ENCODE results near the gene GP5. TPM values are rescaled to one million over a fixed set of nuclear protein-coding genes. Genes with fewer than 3 reads are reported as not detected.

Gene GP5
- total RNA-seq, 4 donors from 2014 or later, result not detected

- Histone ChIP-seq H3K4me3 (peak overlapping the region in 2 of 4 donors; percentile 31 to 35), H3K27me3 (no peaks in the 10 kb centered on the region), H3K9me3 (no peaks in the 10 kb centered on the region), H3K27ac (no peak overlapping the region), H3K36me3 (no peaks in the 10 kb centered on the region), H3K4me1 (peaks cover 0 to 37% (median 9%) of the 10 kb centered on the region in 4 donors)
- peak in 2 of 3 donors; percentile 45 to 46 for DNase-seq
- no peak for TF ChIP-seq CTCF (IDR thresholded peaks at IDR 0.05)
- no peak for TF ChIP-seq POLR2A (IDR thresholded peaks at IDR 0.05)
Observed at GRCh38 chr3:194397757-194398312, 1.2 kb downstream of the GP5 start.

- no peak for TF ChIP-seq POLR2A (IDR thresholded peaks at IDR 0.05)
- no peak for TF ChIP-seq CTCF (IDR thresholded peaks at IDR 0.05)
- Histone ChIP-seq H3K36me3 (no peaks in the 10 kb centered on the region), H3K9me3 (no peaks in the 10 kb centered on the region), H3K27ac (peak overlapping the region; percentile 12 to 71 (median 62)), H3K27me3 (no peaks in the 10 kb centered on the region), H3K4me3 (peak overlapping the region; percentile 6 to 35 (median 27)), H3K4me1 (peaks cover 0 to 37% (median 9%) of the 10 kb centered on the region in 4 donors)
- DNase-seq, result peak in 1 of 3 donors; percentile 38
Observed at GRCh38 chr3:194396859-194397756, 2.0 kb downstream of the GP5 start.

- Histone ChIP-seq H3K27me3 (no peaks in the 10 kb centered on the region), H3K27ac (peak overlapping the region; percentile 12 to 71 (median 62)), H3K36me3 (no peaks in the 10 kb centered on the region), H3K4me3 (peak overlapping the region in 3 of 4 donors; percentile 20 to 35 (median 34)), H3K9me3 (no peaks in the 10 kb centered on the region), H3K4me1 (peaks cover 0 to 37% (median 9%) of the 10 kb centered on the region in 4 donors)
- peak in 1 of 3 donors; percentile 45 for DNase-seq
- no peak for TF ChIP-seq CTCF (IDR thresholded peaks at IDR 0.05)
- TF ChIP-seq POLR2A (IDR thresholded peaks at IDR 0.05), result no peak
Observed at GRCh38 chr3:194396539-194396858, 2.6 kb downstream of the GP5 start.

GRCh38 chr3:194395778-194396538, 3.1 kb downstream of the GP5 start:
- Histone ChIP-seq H3K27ac (peak overlapping the region; percentile 12 to 71 (median 62)), H3K27me3 (no peaks in the 10 kb centered on the region), H3K4me1 (peaks cover 0 to 37% (median 9%) of the 10 kb centered on the region in 4 donors), H3K9me3 (peaks cover 0 to under 1% (median 0%) of the 10 kb centered on the region in 4 donors), H3K36me3 (no peaks in the 10 kb centered on the region), H3K4me3 (peak overlapping the region in 2 of 4 donors; percentile 34 to 35)
- TF ChIP-seq POLR2A (IDR thresholded peaks at IDR 0.05) (no peak), CTCF (IDR thresholded peaks at IDR 0.05) (no peak)
- DNase-seq, result peak in 2 of 3 donors; percentile 33 to 58

GRCh38 chr3:194395212-194395611, 3.9 kb downstream of the GP5 start:
- H3K36me3 ChIP-seq, result no peaks in the 10 kb centered on the region
- peaks cover 0 to 37% (median 9%) of the 10 kb centered on the region in 4 donors for H3K4me1 ChIP-seq
- no peaks in the 10 kb centered on the region for H3K27me3 ChIP-seq
- H3K9me3 ChIP-seq, result peaks cover 0 to 2% (median 0%) of the 10 kb centered on the region in 4 donors
- TF ChIP-seq CTCF (IDR thresholded peaks at IDR 0.05) (no peak), POLR2A (IDR thresholded peaks at IDR 0.05) (no peak)
- peak overlapping the region in 1 of 4 donors; percentile 71 for H3K27ac ChIP-seq
- peak in 1 of 3 donors; percentile 48 for DNase-seq
- no peak overlapping the region for H3K4me3 ChIP-seq
